Ishikawa (cell line): ENCODE results near the gene PTPN13.

Experiments used
- CEBPB ChIP-seq: IDR thresholded peaks from 2 replicates; pipeline ENCODE4 v1.6.1; 2012
- CREB1 ChIP-seq: IDR thresholded peaks from 2 replicates; pipeline ENCODE4 v1.6.1; 2012; ENCODE audit warnings: low read depth
- EGR1 ChIP-seq: IDR thresholded peaks from 2 replicates; pipeline ENCODE4 v1.6.1; 2012
- EP300 ChIP-seq: IDR thresholded peaks from 2 replicates; pipeline ENCODE4 v1.6.1; 2012; ENCODE audit warnings: borderline replicate concordance
- FOXM1 ChIP-seq: IDR thresholded peaks from 2 replicates; pipeline ENCODE4 v1.6.1; 2012; ENCODE audit warnings: low read depth, borderline replicate concordance
- NFIC ChIP-seq: IDR thresholded peaks from 2 replicates; pipeline ENCODE4 v1.6.1; 2012
- RAD21 ChIP-seq: IDR thresholded peaks from 2 replicates; pipeline ENCODE4 v1.6.1; 2012; ENCODE audit warnings: low read depth
- TAF1 ChIP-seq: IDR thresholded peaks from 2 replicates; pipeline ENCODE4 v1.6.1; 2012; ENCODE audit warnings: low read depth, mild to moderate bottlenecking
- TCF12 ChIP-seq: IDR thresholded peaks from 2 replicates; pipeline ENCODE4 v1.6.1; 2012; ENCODE audit warnings: low read depth
- TEAD4 ChIP-seq: IDR thresholded peaks from 2 replicates; pipeline ENCODE4 v1.6.1; 2012
- YY1 ChIP-seq: IDR thresholded peaks from 2 replicates; pipeline ENCODE4 v1.6.1; 2012; ENCODE audit warnings: low read depth
- ZBTB7A ChIP-seq: IDR thresholded peaks from 2 replicates; pipeline ENCODE4 v1.6.1; 2012; ENCODE audit warnings: low read depth
- TF ChIP-seq, protein P1 (sequence below): IDR thresholded peaks from 2 replicates; pipeline ENCODE4 v1.6.1; 2012
- TF ChIP-seq, protein P2 (sequence below): IDR thresholded peaks from 2 replicates; pipeline ENCODE4 v1.6.1; 2012; ENCODE audit warnings: low read depth, mild to moderate bottlenecking
- TF ChIP-seq, protein P3 (sequence below): IDR thresholded peaks from 2 replicates; pipeline ENCODE4 v1.6.1; 2012

The PTPN13 gene

DNA sequence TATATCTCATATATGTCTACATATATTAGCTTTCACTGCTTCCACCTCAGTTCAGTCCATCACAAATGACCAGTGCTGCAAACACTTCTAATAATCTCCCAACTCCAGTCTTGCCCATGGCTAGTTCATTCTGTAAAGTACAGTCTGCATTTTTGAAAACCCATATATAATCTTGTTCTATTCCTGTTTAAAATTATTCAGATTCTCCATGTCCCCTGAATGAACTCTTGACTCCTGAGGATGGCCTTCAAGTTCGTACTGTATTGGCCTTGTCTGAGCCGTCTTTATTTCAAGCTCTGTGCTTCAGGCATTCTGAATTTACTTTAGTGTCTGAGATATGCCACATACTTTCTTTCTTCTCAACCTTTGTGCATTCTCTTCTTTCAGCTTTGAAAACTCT is 84.7 kb downstream of the PTPN13 start:
- TF ChIP-seq CREB1 (no peak), ZBTB7A (no peak), NFIC (no peak), TCF12 (no peak), RAD21 (no peak), EP300 (no peak), FOXM1 (no peak), CEBPB (no peak), YY1 (no peak), TAF1 (no peak), TEAD4 (no peak), EGR1 (no peak)
- TF ChIP-seq, protein P1, sequence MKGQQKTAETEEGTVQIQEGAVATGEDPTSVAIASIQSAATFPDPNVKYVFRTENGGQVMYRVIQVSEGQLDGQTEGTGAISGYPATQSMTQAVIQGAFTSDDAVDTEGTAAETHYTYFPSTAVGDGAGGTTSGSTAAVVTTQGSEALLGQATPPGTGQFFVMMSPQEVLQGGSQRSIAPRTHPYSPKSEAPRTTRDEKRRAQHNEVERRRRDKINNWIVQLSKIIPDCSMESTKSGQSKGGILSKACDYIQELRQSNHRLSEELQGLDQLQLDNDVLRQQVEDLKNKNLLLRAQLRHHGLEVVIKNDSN, result no peak
- TF ChIP-seq, protein P2, sequence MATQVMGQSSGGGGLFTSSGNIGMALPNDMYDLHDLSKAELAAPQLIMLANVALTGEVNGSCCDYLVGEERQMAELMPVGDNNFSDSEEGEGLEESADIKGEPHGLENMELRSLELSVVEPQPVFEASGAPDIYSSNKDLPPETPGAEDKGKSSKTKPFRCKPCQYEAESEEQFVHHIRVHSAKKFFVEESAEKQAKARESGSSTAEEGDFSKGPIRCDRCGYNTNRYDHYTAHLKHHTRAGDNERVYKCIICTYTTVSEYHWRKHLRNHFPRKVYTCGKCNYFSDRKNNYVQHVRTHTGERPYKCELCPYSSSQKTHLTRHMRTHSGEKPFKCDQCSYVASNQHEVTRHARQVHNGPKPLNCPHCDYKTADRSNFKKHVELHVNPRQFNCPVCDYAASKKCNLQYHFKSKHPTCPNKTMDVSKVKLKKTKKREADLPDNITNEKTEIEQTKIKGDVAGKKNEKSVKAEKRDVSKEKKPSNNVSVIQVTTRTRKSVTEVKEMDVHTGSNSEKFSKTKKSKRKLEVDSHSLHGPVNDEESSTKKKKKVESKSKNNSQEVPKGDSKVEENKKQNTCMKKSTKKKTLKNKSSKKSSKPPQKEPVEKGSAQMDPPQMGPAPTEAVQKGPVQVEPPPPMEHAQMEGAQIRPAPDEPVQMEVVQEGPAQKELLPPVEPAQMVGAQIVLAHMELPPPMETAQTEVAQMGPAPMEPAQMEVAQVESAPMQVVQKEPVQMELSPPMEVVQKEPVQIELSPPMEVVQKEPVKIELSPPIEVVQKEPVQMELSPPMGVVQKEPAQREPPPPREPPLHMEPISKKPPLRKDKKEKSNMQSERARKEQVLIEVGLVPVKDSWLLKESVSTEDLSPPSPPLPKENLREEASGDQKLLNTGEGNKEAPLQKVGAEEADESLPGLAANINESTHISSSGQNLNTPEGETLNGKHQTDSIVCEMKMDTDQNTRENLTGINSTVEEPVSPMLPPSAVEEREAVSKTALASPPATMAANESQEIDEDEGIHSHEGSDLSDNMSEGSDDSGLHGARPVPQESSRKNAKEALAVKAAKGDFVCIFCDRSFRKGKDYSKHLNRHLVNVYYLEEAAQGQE, result no peak
- TF ChIP-seq, protein P3, sequence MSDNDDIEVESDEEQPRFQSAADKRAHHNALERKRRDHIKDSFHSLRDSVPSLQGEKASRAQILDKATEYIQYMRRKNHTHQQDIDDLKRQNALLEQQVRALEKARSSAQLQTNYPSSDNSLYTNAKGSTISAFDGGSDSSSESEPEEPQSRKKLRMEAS, result no peak

DNA sequence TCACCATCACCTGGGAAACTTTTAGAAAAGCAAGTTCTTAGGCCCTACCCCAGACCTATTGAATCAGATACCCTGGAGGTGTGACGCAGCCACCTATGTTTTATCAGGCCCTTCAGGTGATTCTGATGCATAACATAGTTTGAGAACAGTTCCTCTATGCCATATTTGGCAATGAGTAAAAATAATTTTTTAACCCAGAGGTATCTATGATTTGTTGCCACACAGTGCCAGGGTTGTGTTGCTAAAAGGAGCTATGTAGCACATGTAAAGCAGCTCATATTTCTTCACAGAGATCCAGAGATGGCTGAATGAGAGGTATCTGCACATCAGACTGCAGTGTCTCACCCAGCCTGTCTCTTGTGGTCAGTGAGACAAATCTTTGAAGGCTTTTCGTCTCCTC is 85.3 kb downstream of the PTPN13 start:
- TF ChIP-seq, protein P2, result no peak
- TF ChIP-seq YY1 (no peak), NFIC (no peak), TCF12 (no peak), CEBPB (no peak), TEAD4 (no peak), EP300 (no peak)

DNA sequence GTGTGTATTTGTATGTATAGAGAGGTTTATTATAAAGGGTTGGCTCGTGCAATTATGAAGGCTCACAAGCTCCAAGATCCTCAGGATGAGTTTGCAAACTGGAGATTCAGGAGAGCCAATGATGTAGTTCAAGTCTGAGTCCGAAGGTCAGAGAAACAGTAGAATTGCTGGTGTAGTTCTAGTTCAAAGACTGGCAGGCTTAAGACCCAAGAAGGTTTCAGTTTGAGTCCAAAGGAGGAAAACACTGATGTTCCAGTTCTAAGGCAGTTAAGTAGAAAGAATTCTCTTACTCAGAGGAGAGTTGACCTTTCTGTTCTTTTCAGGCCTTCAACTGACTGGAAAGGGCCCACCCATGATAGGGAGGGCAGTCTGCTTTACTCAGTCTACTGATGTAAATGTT is 89.1 kb downstream of the PTPN13 start:
- TF ChIP-seq, protein P2, result no peak
- no peak for TF ChIP-seq ZBTB7A
- TF ChIP-seq, protein P1, result no peak
- no peak for TF ChIP-seq YY1
- no peak for TF ChIP-seq TAF1
- TF ChIP-seq, protein P3, result no peak
- no peak for TF ChIP-seq EGR1
- TF ChIP-seq TCF12, result no peak
- TF ChIP-seq EP300, result no peak
- TF ChIP-seq TEAD4, result no peak
- no peak for TF ChIP-seq CEBPB
- TF ChIP-seq FOXM1, result no peak
- TF ChIP-seq CREB1, result no peak

DNA sequence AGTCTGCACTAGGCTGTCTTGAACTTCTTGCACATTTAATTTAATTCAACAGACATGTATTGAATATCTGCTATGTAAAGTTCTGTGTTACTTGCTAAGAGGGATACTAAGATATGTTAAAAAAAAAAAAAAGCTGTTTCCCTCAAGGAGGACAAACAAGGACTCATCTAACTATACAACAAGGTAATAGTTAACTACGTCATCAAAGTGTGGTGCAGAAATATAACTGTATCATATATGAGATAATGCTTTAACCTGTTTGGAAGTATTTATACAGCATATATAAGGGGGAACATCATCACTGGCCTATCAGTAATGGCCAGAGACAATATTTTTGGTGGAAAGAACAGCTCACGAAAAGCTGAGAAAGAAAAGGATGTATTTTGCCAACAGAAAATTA is 89.9 kb downstream of the PTPN13 start:
- TF ChIP-seq ZBTB7A, result no peak
- TF ChIP-seq RAD21, result no peak
- TF ChIP-seq TEAD4, result no peak
- TF ChIP-seq TAF1, result no peak
- TF ChIP-seq, protein P1, result no peak
- TF ChIP-seq, protein P3, result no peak
- no peak for TF ChIP-seq YY1
- no peak for TF ChIP-seq TCF12
- TF ChIP-seq CEBPB, result no peak
- TF ChIP-seq FOXM1, result no peak
- TF ChIP-seq, protein P2, result no peak
- TF ChIP-seq CREB1, result no peak
- TF ChIP-seq EGR1, result no peak
- no peak for TF ChIP-seq EP300
- no peak for TF ChIP-seq NFIC
